Stimulated activated CD4-positive, alpha-beta T cell treated with anti-CD3 and anti-CD28 coated beads, Interleukin-1b, Interleukin-23, amount 100 ng/mL, for 24 hours (primary cell): Measurements from ENCODE around the gene ANAPC4.

Experiments used
- DNase-seq, 4 experiments: peaks; one replicate each; pipeline ENCODE4 v3.0.0-alpha.2; 2020; ENCODE audit warnings: low read depth in 4 of 4, low spot score in 1 of 4

The ANAPC4 gene

DNA sequence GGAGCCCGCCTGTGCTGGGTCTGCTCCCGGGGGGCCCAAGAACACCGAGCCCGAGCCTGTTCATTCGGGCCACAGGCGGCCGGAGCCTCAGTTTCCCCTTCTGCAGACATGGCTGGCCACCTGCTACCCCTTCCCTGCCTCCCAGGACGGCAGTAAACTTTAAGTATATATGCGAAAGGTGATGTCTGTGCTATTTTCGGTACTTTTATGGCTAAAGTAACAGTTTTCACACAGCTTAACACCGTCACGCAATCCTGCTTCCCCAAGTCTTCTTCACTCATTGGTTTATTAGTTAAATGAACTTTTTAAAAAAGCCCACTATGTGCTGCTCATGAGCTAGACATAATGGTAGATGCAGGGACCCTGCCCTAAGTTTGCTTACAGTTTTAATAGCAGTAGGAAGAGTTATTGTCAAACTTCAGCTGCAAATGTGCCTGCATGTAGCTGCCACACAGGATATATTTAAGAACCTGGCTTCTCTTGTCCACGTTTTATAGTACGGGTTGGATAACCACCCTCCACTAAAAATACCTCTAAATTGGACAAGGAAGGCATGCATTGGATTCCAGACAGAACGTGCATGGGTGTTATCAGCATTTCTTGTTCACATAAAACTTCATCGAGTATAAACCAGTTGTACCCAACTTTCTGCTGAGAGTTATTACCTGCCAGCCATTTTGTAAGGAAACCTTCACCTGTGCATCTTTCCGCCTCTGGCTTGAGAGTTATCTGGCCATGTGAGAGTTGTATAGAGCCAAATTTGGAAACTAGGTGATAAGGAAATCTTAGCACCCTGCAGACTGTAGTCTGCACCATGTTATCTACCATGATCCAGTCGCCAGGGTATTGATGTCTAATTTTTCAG lies 741 bp downstream of the ANAPC4 start:
- no peak for DNase-seq

GRCh38 chr4:25378437-25378743 lies 1.3 kb downstream of the ANAPC4 start:
- no peak for DNase-seq

- DNase-seq, result no peak
Measured at GRCh38 chr4:25379591-25379990, 2.5 kb downstream of the ANAPC4 start.

DNA sequence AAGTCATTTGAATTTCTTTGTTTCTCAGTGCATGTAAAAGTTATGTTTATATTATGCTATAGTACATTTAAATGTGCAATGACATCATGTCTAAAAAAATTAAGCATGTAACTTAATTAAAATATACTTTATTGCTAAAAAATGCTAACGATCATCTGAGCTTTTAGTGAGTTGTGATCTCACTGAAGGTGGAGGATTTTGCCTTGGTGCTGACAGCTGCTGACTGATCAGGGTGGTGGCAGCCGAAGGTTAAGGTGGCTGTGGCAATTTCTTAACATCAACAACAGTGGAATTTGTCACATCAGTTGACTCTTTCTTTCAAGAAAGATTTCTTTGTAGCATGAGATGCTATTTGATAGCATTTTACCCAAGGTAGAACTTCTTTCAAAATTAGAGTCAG lies 6.6 kb downstream of the ANAPC4 start:
- DNase-seq, result no peak

GRCh38 chr4:25386926-25387325 lies 9.9 kb downstream of the ANAPC4 start:
- no peak for DNase-seq

DNA sequence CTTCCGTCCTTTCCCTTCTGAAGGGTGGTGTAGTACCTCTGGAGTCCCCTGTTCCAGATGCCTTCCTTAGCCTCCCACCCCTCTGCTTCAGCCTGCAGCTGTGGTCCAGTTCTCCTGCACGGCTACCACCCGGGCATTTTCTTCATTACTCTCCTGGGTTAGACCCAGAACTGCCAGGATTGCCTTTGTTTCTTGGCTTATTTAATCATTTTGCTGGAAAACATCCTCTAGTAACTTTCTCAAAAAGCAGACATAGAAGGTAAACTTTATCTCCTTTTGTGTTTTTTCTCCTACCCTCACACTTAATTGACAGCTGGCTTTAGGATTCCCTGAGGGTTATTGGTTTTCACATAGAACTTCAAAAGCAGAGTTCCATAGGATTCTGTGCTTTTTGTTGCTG lies 20.2 kb downstream of the ANAPC4 start:
- DNase-seq, result no peak

GRCh38 chr4:25399510-25399909 lies 22.4 kb downstream of the ANAPC4 start:
- no peak for DNase-seq

GRCh38 chr4:25401066-25401465 lies 24.0 kb downstream of the ANAPC4 start:
- no peak for DNase-seq

DNA sequence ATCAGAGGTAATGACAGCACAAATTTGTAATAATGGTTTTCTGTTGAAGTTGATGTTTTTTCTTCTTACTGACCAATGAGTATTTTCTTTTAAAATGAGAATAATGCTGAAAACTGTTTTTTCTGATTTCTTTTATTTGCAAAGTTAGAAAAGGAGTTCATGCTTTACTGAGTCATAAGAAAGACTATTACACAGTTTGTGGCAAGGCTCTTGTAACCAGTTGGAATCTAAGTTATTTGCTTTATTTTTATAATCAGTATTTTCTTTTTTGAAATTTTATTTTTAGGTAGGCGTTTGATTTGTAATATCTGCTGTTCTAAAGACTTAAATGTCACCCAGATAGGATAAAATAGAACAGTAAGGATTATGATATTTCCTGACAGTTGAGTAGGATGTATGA lies 25.5 kb downstream of the ANAPC4 start:
- DNase-seq, result no peak

DNA sequence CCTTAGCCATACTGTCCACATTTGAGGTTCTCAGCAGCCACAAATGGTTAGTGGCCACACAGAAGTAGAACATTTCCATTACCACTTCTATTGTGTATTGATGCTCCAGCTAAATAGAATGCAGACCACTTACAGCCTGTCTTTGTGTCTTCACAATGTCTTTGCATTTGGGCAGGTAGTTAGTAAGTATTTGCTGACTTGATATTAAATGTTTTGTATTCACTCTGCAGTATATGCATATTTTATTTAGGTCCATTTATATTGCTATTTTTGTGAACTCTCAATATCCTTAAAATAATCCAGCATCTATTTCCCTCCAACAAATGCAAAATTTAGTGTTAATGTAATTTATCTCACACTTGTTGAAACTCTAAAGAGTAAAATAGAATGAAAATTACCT lies 26.6 kb downstream of the ANAPC4 start:
- no peak for DNase-seq

GRCh38 chr4:25405453-25405852 lies 28.4 kb downstream of the ANAPC4 start:
- no peak for DNase-seq

- DNase-seq, result no peak
Measured at GRCh38 chr4:25406081-25406692, 29.1 kb downstream of the ANAPC4 start.

DNA sequence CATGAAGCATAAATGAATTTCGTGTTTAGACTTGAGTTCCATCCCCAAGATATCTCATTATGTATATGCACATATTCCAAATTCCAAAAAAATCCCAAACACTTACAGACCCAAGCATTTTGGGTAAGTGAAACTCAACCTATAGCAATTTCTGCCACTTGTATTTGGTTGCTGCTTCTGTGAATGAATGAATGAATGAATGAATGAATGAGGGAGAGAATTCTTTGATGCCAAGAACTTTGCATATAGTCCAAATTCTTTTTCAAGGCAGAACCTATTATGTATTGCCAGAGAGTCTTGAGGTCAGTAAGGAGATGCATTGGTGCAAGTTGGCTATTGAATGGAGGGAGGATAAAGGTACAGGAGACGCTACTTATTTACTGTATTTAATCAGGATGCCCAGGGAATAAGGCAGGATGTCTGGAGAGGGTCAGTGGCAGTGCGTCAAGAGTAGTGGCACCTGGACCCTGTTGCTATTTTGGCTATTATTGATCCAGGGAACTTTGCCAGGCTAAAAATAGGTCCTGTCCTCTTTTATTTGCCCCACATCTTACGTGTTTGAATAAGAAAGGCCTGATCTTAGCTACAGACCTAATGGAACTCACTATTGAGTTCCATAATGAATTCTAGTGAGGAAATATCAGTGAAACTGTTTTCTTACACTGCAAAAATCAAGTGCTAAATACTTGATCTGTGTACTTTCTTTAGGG lies 33.9 kb downstream of the ANAPC4 start:
- DNase-seq, result no peak

DNA sequence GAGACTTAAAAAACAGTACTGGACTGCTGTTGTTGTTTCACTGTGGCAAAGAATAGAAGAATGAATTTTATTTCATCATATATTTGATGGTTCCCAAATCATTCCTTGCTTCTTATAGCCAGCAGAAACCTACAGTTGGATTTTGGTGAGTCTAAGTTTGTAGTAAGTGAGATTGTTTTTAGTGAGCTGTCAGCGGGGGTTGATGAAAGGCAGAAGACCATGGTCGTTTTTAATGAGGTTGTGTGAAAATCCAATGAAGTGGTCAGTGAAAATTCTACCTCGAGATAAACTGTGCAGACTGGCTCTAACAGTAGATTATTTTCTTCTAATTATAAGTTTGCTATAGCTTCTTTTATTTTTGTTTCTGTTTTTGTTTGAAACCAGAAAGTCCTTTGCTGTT lies 36.2 kb downstream of the ANAPC4 start:
- no peak for DNase-seq

DNA sequence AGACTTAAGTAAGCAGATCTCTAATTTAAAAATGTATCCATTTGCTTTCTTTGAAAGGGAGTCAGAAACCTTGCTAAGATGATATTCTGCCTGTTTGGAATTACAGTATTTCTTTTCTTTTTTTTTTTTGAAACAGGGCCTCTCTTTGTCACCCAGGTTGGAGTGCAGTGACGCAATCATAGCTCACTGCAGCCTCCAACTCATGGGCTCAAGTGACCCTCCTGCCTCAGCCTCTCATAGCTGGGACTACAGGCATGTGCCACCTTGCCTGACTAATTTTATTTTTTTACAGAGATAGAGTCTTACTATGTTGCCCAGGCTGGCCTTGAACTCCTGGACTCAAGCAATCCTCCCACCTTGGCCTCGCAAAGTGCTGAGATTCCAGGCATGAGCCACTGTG lies 40.0 kb downstream of the ANAPC4 start:
- no peak for DNase-seq

- DNase-seq, result no peak
Measured at GRCh38 chr4:25420931-25421330, 43.9 kb downstream of the ANAPC4 start.

DNA sequence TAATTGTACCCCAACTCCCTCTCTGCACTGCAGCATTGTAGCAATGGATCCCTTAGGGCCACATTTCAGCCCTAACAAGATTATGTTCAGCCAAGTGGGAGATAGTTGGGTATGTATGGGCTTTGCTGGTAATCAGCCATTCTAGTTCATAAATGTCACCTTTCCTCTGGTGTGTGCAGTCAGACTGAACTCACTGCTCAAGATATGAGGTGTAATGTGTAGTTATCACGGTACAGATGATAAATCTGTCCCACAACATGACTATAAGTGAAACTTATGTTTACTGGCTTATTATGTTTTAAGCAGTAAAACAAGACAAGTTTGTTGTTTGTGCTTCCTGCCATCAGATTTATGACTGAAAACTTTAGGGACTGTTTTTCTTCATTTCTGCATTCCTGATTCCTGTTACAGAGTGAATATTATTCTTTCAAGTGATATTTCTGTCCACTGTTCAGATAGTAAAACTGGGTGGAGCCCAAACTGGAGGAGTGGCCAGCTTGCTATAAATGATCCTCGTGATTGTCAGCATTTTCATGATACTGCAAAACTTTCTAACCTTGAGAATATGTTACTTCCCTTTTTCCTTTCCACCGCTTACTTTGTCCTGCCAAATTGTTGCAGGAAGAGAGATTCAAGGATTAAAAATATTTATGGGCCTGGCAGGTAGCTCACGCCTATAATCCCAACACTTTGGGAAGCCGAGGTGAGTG lies 44.9 kb downstream of the ANAPC4 start:
- no peak for DNase-seq

- no peak for DNase-seq
Measured at GRCh38 chr4:25423548-25423947, 46.5 kb downstream of the ANAPC4 start.

DNA sequence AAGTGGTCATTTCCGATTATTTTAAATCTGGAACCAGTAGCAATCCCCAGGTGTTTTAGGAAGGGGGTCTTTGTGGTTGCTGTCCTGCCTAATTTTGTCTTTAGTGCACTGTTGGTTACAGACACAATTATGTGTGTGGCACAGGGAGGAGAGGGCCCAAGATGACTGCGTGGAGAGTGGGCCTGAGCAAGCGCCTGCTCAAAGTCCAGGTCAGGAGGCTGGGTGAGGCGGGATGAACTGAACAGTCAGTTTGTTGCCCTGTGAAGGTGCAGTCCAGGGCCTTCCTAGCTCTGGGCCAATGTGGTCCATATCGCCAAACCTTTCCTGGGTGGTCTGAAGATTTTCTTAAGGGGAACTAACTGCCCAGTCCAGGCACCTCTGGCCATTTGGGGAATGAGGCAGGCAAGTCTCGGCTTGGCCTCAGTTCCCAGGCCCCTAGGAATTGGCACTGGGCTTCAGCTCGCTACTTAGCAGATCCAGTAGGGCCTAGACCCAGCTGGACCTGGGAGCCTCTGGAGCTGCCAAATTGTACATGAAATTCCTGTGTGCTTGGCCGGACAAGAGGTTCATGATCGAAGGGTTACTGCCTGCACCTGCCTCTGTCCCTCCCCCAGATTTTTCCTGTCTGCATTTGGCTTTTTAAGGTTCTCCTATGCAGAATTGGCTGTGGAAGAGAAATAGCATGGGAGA lies 47.6 kb downstream of the ANAPC4 start:
- DNase-seq, result no peak

DNA sequence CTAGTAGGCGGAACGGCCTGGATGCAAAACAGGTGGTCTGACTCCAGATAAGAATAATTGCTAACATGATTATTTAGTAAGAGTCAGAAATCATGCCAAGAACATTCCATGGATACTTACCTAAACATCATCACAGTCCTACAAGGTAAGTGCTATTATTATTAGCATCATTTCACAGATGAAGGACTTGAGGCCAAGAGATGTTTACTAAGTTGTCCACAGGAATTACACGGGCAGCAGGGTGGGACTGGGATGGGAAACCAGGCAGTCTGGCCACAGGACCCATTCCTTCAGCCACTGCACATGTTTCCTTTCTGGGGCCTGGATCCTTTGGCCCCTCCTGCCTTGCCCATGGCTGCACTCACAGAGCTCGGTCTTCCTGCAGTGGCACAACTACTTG lies 48.3 kb downstream of the ANAPC4 start:
- DNase-seq, result no peak

DNA sequence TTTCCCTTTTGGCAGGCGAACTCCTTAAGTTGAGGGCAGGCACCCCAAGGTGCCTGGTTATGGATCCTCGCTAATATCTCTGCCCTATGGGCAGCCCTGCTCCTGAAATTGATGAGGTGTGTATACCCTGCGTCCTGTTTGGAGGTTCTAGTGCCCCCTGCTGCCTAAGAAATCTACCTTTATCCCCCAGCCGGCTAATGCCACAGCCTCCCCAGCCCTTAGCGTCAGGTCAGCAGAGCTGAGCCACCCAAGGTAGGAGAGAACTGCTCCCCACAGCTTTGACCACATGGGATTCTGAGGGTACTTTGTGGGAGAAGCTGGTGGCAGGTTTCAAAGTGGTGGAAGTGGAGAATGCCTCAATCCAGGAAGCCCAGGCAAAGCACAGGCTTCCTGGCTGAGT lies 50.8 kb downstream of the ANAPC4 start:
- no peak for DNase-seq
